ENCODE results near the gene GRAMD1A.
"Not testable (repeated sequence)": the region's sequence is repeated elsewhere in the genome, so short reads cannot be mapped to it uniquely, and the experiment has no call there.

The GRAMD1A gene

GRCh38 chr19:34999498-35000337 lies at the start of gene GRAMD1A:
Gene GRAMD1A, plus strand, starts transcription at chr19:35000323. Its CDS starts 156 bp downstream, at chr19:35000479.
- DNase-seq: no peak

GRCh38 chr19:34953092-34953491 lies 47.0 kb upstream of the GRAMD1A start:
- no peak for DNase-seq

- DNase-seq: no peak
Measured at GRCh38 chr19:34957830-34958751, 42.0 kb upstream of the GRAMD1A start.

GRCh38 chr19:34959021-34959420 lies 41.1 kb upstream of the GRAMD1A start:
- no peak for DNase-seq

- DNase-seq: no peak
Measured at GRCh38 chr19:34960103-34960805, 39.9 kb upstream of the GRAMD1A start.

- DNase-seq: no peak
Measured at GRCh38 chr19:34960940-34961679, 39.0 kb upstream of the GRAMD1A start.

GRCh38 chr19:34961775-34962686 lies 38.1 kb upstream of the GRAMD1A start:
- no peak for DNase-seq

- DNase-seq: no peak
Measured at GRCh38 chr19:34962687-34963572, 37.2 kb upstream of the GRAMD1A start.

GRCh38 chr19:34963573-34964406 lies 36.3 kb upstream of the GRAMD1A start, which contains the start of gene ZNF792:
Gene ZNF792, minus strand, starts transcription at chr19:34964229. Its CDS starts 567 bp downstream, at chr19:34963662.
- no peak for DNase-seq

GRCh38 chr19:34964598-34964997 lies 35.5 kb upstream of the GRAMD1A start:
- DNase-seq: no peak

- DNase-seq: not testable (repeated sequence)
Measured at GRCh38 chr19:34965505-34965904, 34.6 kb upstream of the GRAMD1A start.

- DNase-seq: no peak
Measured at GRCh38 chr19:34967551-34967950, 32.6 kb upstream of the GRAMD1A start.

GRCh38 chr19:34969721-34970120 lies 30.4 kb upstream of the GRAMD1A start:
- no peak for DNase-seq

- not testable (repeated sequence) for DNase-seq
Measured at GRCh38 chr19:34970185-34970780, 29.8 kb upstream of the GRAMD1A start.

- no peak for DNase-seq
Measured at GRCh38 chr19:34972163-34972705, 27.9 kb upstream of the GRAMD1A start.

GRCh38 chr19:34974646-34975045 lies 25.5 kb upstream of the GRAMD1A start:
- DNase-seq: no peak

- no peak for DNase-seq
Measured at GRCh38 chr19:34975056-34975455, 25.1 kb upstream of the GRAMD1A start.

- no peak for DNase-seq
Measured at GRCh38 chr19:34976611-34977010, 23.5 kb upstream of the GRAMD1A start.
